HFFc6 (cell line): ENCODE measurements around the gene FUT7. TPM values are rescaled to one million over a fixed set of nuclear protein-coding genes. Genes with fewer than 3 reads are reported as not detected.

Source experiments
- DNase-seq: peaks from one replicate; pipeline ENCODE4 v3.0.0-alpha.2; 2018
- H3K27ac Mint-ChIP-seq: 2 replicates; pipeline ENCODE4 v1.8.0; 2020; ENCODE audit warnings: mild to moderate bottlenecking, mixed read lengths
- H3K27me3 Mint-ChIP-seq: 2 replicates; pipeline ENCODE4 v1.8.0; 2021; ENCODE audit warnings: mild to moderate bottlenecking, moderate library complexity, mixed read lengths; ENCODE audit not compliant: insufficient read depth
- H3K36me3 Mint-ChIP-seq: 2 replicates; pipeline ENCODE4 v1.8.0; 2021; ENCODE audit warnings: low read depth, mixed read lengths
- H3K4me1 Mint-ChIP-seq: 2 replicates; pipeline ENCODE4 v1.8.0; 2020; ENCODE audit warnings: low read depth, mixed read lengths
- H3K4me3 Mint-ChIP-seq: 2 replicates; pipeline ENCODE4 v1.8.0; 2020; ENCODE audit warnings: mild to moderate bottlenecking, moderate library complexity, mixed read lengths
- H3K9me3 Mint-ChIP-seq: 2 replicates; pipeline ENCODE4 v1.8.0; 2020; ENCODE audit warnings: mild to moderate bottlenecking, mixed read lengths
- total RNA-seq, 6 experiments: library from RNA; stranded (reverse); fragmentation: NEBNext Ultra II Directional; extraction: Animal tissue kit (Norgen Biotek cat#: 25700); gene quantifications; 2 replicates in 1 of 6; 3 replicates in 5 of 6; pipeline ENCODE4 v1.2.3, GENCODE V29; 2021
- TF ChIP-seq, protein P1 (sequence below): fragments of 200-600 bp; sonication (generic); IDR thresholded peaks from 2 replicates; pipeline ENCODE4 v1.5.0; 2021; ENCODE audit warnings: antibody characterized with exemption, mild to moderate bottlenecking

Gene FUT7
- total RNA-seq, 6 experiments from 2014 or later: not detected

GRCh38 chr9:137077758-137078693, 46.1 kb upstream of the FUT7 start:
- Mint-ChIP-seq H3K36me3 (no peaks in the 10 kb centered on the region), H3K27ac (no peak overlapping the region), H3K4me3 (peak overlapping the region; percentile 81), H3K4me1 (peaks cover 13% of the 10 kb centered on the region), H3K9me3 (no peaks in the 10 kb centered on the region), H3K27me3 (no peaks in the 10 kb centered on the region; the same call in none of the 2 replicates)
- DNase-seq: no peak
- TF ChIP-seq, protein P1, sequence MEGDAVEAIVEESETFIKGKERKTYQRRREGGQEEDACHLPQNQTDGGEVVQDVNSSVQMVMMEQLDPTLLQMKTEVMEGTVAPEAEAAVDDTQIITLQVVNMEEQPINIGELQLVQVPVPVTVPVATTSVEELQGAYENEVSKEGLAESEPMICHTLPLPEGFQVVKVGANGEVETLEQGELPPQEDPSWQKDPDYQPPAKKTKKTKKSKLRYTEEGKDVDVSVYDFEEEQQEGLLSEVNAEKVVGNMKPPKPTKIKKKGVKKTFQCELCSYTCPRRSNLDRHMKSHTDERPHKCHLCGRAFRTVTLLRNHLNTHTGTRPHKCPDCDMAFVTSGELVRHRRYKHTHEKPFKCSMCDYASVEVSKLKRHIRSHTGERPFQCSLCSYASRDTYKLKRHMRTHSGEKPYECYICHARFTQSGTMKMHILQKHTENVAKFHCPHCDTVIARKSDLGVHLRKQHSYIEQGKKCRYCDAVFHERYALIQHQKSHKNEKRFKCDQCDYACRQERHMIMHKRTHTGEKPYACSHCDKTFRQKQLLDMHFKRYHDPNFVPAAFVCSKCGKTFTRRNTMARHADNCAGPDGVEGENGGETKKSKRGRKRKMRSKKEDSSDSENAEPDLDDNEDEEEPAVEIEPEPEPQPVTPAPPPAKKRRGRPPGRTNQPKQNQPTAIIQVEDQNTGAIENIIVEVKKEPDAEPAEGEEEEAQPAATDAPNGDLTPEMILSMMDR: no peak

- Mint-ChIP-seq H3K36me3 (no peaks in the 10 kb centered on the region), H3K4me1 (peaks cover 4% of the 10 kb centered on the region; the same call in 1 of the 2 replicates), H3K9me3 (no peaks in the 10 kb centered on the region), H3K4me3 (peak within 1 kb of the TSS; percentile 81), H3K27ac (no peak within 1 kb of the TSS; the same call in 1 of the 2 replicates), H3K27me3 (no peaks in the 10 kb centered on the region; the same call in none of the 2 replicates)
- TF ChIP-seq, protein P1: no peak
- peak; percentile 57 for DNase-seq
These were observed 45.3 kb upstream of the FUT7 start, which contains the start of gene UAP1L1 for GRCh38 chr9:137077010-137077747. Gene UAP1L1 (plus strand): TSS chr9:137077517. CDS start chr9:137077533, 16 bp downstream.

DNA sequence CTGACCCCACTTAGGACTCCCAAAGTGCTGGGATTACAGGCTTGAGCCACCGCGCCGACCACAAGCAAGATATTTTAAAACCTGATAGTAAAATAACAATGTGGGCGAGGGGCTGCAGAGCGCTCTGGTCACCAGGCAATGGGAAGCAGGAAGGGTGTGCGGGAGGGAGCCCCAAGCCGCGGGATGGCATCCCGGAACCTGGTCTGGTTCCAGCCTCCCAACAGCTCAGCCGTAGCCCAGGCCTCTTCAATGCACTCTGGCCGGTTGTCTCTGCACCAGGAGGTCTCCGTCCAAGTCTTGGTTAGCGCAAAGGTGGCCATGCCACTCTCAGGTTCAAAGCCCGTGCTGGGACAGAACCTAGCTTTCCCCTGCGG, 44.7 kb upstream of the FUT7 start:
- Mint-ChIP-seq H3K9me3 (no peaks in the 10 kb centered on the region), H3K36me3 (no peaks in the 10 kb centered on the region), H3K4me3 (peak overlapping the region; percentile 63), H3K27me3 (no peaks in the 10 kb centered on the region; the same call in none of the 2 replicates), H3K4me1 (no peaks in the 10 kb centered on the region), H3K27ac (no peak overlapping the region; the same call in 1 of the 2 replicates)
- no peak for DNase-seq
- TF ChIP-seq, protein P1: no peak

- DNase-seq: no peak
- Mint-ChIP-seq H3K4me3 (no peak overlapping the region), H3K4me1 (peaks cover 8% of the 10 kb centered on the region), H3K27me3 (no peaks in the 10 kb centered on the region; the same call in none of the 2 replicates), H3K9me3 (no peaks in the 10 kb centered on the region), H3K36me3 (no peaks in the 10 kb centered on the region), H3K27ac (no peak overlapping the region)
- TF ChIP-seq, protein P1: no peak
These were observed 43.4 kb upstream of the FUT7 start for GRCh38 chr9:137075275-137075775.

- DNase-seq: no peak
- H3K27ac Mint-ChIP-seq: no peak overlapping the region
- no peaks in the 10 kb centered on the region; the same call in none of the 2 replicates for H3K27me3 Mint-ChIP-seq
- peaks cover 8% of the 10 kb centered on the region for H3K4me1 Mint-ChIP-seq
- H3K36me3 Mint-ChIP-seq: no peaks in the 10 kb centered on the region
- TF ChIP-seq, protein P1: no peak
- no peak overlapping the region for H3K4me3 Mint-ChIP-seq
- no peaks in the 10 kb centered on the region for H3K9me3 Mint-ChIP-seq
These were observed 42.9 kb upstream of the FUT7 start for GRCh38 chr9:137074657-137075274.
